Endometrial microvascular endothelial cells (primary cell): ENCODE measurements around the gene ACSBG1. TPM values are rescaled to one million over a fixed set of nuclear protein-coding genes. Genes with fewer than 3 reads are reported as not detected.

Experiments used
- in situ Hi-C: cut with HindIII; loops from 2 replicates; pipeline ENCODE4 v1.10.0; 2017; ENCODE audit warnings: low sequenced_read_pairs, low pct_unique_long_range_greater_than_20kb; ENCODE audit errors: inconsistent ontology term
- total RNA-seq: library from RNA; depleted of rRNA; stranded (reverse); fragments of >200 nt; gene quantifications from one replicate; pipeline ENCODE4 v1.2.3, GENCODE V29; 2015; ENCODE audit errors: inconsistent ontology term

The ACSBG1 gene, protein sequence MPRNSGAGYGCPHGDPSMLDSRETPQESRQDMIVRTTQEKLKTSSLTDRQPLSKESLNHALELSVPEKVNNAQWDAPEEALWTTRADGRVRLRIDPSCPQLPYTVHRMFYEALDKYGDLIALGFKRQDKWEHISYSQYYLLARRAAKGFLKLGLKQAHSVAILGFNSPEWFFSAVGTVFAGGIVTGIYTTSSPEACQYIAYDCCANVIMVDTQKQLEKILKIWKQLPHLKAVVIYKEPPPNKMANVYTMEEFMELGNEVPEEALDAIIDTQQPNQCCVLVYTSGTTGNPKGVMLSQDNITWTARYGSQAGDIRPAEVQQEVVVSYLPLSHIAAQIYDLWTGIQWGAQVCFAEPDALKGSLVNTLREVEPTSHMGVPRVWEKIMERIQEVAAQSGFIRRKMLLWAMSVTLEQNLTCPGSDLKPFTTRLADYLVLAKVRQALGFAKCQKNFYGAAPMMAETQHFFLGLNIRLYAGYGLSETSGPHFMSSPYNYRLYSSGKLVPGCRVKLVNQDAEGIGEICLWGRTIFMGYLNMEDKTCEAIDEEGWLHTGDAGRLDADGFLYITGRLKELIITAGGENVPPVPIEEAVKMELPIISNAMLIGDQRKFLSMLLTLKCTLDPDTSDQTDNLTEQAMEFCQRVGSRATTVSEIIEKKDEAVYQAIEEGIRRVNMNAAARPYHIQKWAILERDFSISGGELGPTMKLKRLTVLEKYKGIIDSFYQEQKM
- not detected for total RNA-seq

DNA sequence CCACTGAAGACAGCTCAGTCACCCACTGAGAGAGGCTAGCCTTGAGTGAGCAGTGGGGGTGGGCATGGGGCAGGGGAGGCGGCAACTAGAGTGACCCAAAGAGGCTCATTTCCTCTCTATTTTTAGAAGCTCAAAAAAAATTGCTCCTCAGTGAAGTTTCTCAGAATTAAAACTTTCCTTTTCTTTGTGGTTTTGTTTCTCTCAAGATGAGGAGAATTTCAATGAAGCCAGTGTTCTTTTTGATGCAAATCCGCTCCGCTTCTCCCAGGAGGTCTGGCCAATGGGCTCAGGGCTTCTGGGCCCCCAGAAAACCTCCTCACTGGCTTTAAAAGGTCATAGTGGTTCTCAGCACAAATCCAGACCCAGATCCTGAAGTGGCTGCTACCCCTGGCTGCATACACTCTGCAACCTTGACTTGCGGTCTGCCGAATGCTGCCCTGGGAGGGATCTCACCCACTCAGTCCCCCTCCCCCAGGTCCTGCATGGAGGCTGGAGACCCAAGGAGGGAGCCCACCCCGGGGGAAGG is at the start of gene ACSBG1:
Gene ACSBG1, minus strand, starts transcription at position 51 of the 526 bp plus-strand sequence. CDS start 64 bp downstream, outside the sequence.
- in situ Hi-C loops: no loop called here

DNA sequence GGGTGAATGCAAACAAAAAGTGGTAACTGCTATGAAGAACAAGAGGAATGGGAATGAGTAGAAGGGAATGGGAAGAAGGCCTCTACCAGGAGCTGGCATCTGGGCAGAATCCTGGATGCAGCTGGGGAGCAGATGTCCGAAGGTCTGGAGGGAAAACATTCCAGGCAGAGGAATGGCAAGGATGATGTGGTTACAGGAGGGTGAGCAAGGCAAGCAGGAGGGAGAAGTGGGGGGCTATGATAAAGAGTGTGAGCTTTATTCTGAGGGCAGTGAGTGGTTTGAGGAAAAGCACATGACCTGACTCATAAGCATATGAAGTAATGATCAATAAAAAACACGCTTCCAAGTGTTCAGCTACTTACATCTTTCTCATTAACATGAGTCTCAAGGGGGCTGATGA is 48.0 kb upstream of the ACSBG1 start:
- in situ Hi-C loops: no loop called here

DNA sequence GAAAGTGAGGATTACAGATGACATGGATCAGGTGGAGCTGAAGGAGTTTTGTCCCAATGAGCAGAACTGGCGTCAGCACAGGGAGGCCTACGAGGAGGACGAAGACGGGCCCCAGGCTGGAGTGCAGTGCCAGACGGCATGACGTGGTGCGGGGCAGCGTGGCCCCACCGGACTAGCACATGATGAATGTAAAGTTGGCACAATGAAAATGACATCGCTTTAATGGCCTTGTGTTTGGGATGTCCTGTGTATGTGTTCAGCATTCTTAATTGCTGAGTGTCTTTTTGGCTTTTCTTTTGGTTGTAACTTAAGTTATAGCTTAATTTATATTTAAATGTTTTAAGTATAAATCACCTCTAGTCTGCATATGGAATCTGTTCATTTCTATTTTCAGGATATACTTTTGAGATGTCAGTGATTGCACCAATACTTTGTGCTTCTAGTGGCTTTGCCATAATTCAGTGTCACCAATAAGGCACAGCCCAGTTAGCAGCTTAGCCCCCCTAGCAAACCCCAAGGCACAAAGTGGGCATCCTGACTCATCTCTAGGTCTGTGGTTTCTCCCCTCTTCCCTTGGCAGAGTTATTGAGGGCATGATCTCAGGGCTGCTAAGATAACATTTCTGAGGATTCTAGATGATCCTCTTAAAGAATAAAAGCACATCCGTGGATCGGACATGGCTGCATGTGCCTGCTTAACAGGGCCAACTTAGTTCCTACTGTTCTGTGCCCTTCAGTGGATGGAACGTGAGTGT is 46.1 kb upstream of the ACSBG1 start:
- in situ Hi-C loops: no loop called here

DNA sequence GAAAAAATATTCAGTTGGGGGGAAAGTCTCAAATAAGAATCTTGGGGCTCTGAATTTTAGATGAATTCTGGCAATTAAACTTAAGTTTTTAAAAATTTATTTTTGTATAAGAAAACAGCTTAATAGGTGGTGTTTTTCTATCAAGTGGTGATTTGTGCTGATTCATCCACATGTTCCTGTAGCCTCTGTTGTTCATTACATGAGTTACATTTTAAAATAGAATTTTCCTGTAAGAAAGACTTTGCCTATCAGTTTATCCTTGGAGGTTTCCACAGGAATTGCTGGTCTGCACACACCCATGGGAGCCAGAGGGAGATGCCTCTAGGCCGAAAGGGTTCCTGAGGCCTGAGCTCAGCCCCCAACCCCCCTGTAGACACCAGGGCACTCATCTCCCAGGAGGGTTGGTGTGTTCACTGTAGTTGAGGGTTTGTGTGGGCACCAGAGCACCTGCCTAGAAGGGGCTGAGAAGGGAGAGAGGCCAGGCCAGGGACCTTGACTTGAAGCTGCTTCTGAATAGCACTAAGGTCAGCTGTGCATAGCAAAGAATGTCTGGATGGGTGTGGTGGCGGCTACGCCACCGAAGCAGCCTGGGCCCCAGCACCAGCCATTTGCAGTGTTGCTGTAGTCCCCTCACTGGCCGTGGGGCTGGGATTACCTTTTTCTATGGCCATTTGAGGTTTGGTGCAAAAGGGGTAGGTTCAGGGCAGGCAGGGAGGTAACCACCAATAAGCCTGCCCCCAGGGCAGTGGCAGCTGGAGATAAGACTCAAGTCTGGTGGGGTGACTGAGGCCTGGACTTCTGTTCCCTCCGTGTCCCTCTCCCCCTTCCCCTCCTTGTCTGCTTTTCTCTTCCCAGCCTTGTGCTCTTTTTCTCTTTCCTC is 41.9 kb upstream of the ACSBG1 start:
- in situ Hi-C loops: no loop called here

DNA sequence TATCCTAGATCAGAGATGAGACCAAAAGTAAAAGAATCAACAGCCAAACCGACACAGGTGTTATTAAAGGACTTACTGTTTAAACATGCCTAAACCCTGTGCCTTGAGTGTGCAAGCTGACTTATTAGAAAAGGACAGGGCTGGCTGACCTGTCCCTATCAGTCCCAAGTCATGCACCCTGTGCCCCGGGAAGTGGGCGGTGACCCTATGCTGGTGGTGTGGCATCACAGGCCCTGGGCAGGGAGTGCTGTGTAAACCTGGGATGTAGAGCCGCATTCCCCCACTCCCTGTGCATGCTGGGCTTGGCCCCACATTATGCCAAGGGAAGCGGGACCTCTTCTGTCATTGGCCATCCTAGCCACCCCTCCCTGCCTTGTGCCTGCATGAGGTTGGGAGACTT is 40.6 kb upstream of the ACSBG1 start:
- in situ Hi-C loops: loop anchor here (25.0 kb wide), 1 partner anchor 138 kb away; the partner anchor contains the start of genes CIB2 and IDH3A

DNA sequence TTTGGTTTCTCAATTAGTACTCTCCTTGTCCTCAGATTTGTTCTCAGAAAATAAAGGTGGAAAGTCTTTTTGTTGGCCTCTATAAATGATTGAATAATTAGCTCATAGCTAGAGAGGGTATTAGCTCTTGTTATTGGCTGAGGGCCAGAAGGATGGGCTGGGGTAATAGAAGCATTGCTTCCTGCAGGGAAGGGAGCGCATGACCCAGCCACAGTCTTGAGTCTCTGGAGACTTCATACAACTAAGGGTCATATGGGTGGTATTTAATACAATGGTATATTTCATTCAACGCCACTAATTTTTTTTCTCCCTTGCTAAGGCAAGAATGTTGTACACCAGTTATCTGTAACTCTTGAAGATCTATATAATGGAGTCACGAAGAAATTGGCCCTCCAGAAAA is 38.4 kb upstream of the ACSBG1 start:
- in situ Hi-C loops: loop anchor here (25.0 kb wide), 1 partner anchor 135 kb away; the partner anchor contains the start of genes CIB2 and IDH3A

DNA sequence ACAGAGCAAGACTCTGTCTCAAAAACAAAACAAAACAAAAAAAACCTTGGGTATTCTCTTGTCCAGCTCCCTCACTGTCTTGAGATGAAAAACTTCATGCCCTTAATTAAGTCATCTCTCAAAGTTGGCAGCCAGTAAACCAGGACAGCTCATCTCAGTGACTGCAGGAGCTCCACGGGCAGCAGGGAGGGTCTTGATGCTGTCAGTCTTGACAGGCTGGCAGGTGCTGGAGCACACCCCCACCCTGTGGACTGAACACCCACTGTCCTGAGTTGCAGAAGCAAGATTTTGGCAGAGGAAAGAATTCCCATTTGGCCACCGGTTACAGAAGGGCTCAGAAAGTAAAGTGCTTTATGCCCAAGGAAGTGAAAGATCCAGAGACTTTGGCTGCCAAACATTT is 38.0 kb upstream of the ACSBG1 start:
- in situ Hi-C loops: loop anchor here (25.0 kb wide), 1 partner anchor 135 kb away; the partner anchor contains the start of genes CIB2 and IDH3A

DNA sequence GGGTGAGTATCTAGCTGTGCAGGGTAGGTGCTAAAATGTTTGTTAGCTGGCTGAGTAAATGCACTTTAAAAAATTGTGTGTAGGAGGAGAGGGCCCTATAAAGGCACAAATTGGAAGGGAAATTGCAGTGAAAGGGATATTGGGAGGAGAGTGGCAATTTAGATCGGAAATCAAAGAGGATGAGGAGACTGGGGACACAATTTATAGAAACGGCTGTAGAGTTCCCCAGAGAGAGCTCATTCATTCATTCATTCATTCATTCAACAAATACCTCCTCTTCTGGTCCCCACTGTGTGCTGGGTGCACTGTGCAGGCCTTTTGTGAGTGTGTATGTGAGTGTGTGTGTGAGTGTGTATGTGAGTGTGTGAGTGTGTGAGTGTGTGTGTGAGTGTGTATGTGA is 32.4 kb upstream of the ACSBG1 start:
- in situ Hi-C loops: loop anchor here (25.0 kb wide), 1 partner anchor 130 kb away; the partner anchor contains the start of genes CIB2 and IDH3A

DNA sequence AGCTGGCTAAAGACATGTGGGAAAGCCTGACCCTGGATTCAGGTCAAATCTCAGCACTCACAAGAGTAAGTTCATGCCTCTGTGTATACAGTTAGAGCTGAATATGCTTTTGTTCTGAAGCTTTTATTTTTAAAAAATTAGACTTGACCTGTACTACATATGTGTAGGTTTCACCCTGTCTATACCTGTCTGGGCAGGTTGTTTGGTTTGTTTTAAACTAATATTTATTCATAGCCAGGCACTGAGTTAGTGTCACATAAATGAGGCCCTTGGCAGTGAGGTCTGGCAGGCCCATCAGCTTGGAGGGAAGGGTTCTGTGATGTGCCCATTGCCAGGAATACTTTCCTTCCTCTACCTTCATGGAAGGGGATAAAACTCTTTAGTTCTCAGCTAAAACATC is 31.9 kb upstream of the ACSBG1 start:
- in situ Hi-C loops: loop anchor here (25.0 kb wide), 1 partner anchor 129 kb away; the partner anchor contains the start of genes CIB2 and IDH3A

DNA sequence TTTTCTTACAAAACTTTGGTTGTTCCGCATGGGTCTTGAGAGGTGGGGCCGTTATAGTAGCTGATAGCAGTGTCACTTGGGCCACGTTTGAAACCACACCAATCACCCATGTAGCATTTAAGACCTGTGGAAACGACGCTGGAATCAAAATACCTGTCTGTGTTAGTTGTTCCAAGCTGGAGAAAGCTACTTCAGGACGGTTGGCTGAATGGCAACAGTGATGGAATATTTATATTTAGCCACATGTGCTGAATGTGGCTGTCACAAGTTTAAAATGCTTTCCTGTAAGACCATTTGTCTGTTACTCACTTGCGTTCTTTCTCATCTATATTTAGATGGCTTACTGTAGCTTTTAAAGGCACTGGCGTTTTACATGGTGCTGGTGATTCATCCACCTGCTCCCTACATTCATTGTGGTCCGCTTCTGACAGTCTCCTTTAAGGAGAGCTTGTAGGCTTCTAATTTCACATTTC is 31.4 kb upstream of the ACSBG1 start:
- in situ Hi-C loops: loop anchor here (25.0 kb wide), 1 partner anchor 128 kb away; the partner anchor contains the start of genes CIB2 and IDH3A

DNA sequence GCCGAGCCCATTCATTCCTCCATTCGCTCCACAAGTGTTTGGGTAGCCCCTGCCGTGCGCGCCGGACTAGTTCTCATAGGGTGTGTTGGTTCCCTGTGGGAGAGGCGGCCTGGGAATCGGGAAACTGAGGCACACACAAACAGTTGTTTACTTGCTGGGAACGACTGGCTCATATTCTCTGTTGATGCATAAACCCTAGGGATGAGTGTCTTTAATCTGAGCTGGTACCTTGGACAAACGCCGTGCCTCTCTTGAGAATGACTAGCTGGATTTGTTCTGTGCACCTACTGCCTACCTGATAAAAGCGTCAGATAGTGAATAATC is 30.7 kb upstream of the ACSBG1 start:
- in situ Hi-C loops: loop anchor here (25.0 kb wide), 1 partner anchor 128 kb away; the partner anchor contains the start of genes CIB2 and IDH3A

DNA sequence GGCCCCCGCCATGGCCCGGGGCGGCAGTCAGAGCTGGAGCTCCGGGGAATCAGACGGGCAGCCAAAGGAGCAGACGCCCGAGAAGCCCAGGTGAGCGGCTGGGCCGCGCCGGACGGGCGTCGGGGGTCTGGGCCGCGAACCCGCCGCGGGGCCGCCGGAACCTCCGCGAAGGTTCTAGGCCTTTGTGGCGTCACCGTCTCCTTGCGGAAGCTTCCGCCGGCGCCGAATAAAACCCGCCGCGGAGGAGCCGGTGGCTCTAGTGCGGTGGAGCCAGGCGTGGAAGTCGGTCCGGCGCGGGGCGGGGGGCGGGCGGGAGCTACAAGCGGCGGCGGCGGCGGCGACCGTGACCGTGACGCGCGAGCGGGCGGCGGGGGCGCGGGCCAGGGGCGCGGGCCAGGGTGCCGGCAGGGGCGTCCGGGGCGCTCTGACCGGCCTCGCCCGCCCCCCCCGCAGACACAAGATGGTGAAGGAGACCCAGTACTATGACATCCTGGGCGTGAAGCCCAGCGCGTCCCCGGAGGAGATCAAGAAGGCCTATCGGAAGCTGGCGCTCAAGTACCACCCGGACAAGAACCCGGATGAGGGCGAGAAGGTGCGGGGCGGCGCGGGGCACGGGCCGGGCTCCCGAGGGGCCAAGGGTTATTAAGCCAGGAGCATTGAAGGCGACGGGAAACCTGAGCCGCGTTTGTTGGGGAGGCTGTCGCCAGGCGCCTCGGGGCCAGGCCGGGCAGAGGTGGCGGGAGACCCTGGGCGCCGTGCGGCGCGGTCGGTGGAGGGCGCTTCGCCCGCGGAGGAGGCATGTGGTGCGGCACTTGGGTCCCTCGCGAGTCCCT is 30.2 kb upstream of the ACSBG1 start, which contains the start of gene DNAJA4:
Gene DNAJA4, plus strand, starts transcription at position 259 of the 833 bp plus-strand sequence. Its CDS starts 202 bp downstream, at position 461.
- in situ Hi-C loops: loop anchor here (25.0 kb wide), 1 partner anchor 127 kb away; the partner anchor contains the start of genes CIB2 and IDH3A

DNA sequence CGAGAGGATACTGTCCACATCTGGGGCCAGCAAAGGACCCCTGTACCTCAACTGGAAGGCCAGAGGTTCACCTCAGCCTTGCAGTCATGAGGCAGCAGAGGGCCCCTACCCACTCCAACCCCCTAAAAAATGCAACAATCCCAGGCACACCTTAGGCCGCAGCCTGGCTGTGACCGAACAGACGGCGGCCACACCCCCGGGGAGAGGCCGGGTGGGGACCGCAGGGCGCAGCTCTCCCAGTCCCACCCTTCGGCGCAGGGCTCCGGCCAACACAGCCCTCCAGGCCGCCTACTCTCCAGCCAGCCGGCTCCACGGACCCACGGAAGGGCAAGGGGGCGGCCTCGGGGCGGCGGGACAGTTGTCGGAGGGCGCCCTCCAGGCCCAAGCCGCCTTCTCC is 29.5 kb upstream of the ACSBG1 start:
- in situ Hi-C loops: loop anchor here (25.0 kb wide), 1 partner anchor 127 kb away; the partner anchor contains the start of genes CIB2 and IDH3A

DNA sequence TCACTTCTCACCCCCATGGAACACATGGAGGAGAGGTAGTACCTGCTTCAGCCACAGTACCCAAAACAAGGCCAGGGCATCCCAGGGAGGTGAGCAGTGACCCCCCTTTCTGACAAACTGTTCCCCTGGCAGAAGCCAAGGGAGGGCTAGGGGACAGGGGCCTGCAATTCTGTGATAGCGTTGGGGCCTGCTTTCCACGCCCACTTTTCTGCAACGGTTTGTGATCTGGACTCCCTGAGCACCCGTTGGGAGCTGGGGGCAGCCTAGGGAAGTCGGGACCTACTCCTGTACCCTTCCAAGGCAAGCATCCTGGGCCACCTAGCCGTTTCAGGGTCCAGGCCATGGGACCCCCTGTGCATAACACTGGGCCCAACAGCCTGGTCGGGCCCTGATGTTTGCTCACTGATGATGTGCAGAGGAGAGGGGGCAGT is 29.0 kb upstream of the ACSBG1 start:
- in situ Hi-C loops: loop anchor here (25.0 kb wide), 1 partner anchor 126 kb away; the partner anchor contains the start of genes CIB2 and IDH3A

DNA sequence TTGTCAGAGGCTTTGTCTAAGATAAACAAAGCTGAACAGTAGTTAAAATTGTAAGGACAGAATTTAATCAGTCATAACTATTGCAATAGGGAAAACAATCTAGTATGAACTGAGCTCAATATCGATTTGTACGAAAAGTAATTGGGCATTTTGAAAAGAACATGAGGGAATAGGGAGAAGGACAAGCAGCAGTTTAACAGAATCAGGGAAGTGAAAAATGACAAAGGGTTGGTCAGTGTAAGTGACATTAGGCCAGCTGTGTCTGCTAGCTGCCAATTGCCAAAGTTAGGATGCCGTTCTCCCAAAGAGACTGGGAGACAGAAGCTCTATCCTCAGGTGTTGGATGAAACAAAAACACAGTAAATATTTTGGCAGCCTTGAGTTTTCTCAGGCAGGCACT is 26.7 kb upstream of the ACSBG1 start:
- in situ Hi-C loops: loop anchor here (25.0 kb wide), 1 partner anchor 124 kb away; the partner anchor contains the start of genes CIB2 and IDH3A

DNA sequence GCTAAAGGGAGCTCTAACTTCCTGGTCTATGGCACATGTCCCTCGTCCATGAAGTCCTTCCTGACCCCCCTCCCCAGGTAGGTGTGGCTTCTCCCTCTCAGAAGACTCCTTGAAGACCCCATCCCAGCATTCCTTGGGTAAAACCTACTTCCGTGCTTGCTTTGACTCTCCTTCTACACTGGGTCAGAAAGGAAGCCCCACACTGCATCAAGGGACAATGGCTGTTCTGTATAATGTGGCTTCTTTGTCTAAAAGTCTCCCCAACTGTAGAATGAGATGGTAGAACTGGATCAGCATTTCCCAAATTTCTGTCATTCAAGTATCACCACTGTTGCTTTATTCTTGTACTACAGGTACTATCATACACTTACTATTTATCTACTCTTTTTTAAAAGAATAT is 26.1 kb upstream of the ACSBG1 start:
- in situ Hi-C loops: loop anchor here (25.0 kb wide), 1 partner anchor 123 kb away; the partner anchor contains the start of genes CIB2 and IDH3A
